Uterus (tissue), 2 donors: ENCODE data around the gene CSF1R.

ENCODE experiments used
- POLR2A ChIP-seq, 2 donors: fragments of 450-650 bp; IDR thresholded peaks; one replicate each; pipeline ENCODE4 v1.6.1; 2016; ENCODE audit warnings: antibody characterized with exemption in 2 of 2, mild to moderate bottlenecking in 1 of 2, moderate library complexity in 1 of 2
- TF ChIP-seq, protein P1 (sequence below), 4 experiments: fragments of 200-600 bp in 2 of 4; fragments of 450-650 bp in 2 of 4; sonication (generic) in 2 of 4; IDR thresholded peaks; one replicate each; pipeline ENCODE4 v1.5.1; 2016 to 2019; ENCODE audit warnings: antibody characterized with exemption in 4 of 4, mild to moderate bottlenecking in 2 of 4, moderate library complexity in 1 of 4

GRCh38 chr5:150123542-150123941 lies 37.2 kb upstream of the CSF1R start:
- TF ChIP-seq, protein P1, sequence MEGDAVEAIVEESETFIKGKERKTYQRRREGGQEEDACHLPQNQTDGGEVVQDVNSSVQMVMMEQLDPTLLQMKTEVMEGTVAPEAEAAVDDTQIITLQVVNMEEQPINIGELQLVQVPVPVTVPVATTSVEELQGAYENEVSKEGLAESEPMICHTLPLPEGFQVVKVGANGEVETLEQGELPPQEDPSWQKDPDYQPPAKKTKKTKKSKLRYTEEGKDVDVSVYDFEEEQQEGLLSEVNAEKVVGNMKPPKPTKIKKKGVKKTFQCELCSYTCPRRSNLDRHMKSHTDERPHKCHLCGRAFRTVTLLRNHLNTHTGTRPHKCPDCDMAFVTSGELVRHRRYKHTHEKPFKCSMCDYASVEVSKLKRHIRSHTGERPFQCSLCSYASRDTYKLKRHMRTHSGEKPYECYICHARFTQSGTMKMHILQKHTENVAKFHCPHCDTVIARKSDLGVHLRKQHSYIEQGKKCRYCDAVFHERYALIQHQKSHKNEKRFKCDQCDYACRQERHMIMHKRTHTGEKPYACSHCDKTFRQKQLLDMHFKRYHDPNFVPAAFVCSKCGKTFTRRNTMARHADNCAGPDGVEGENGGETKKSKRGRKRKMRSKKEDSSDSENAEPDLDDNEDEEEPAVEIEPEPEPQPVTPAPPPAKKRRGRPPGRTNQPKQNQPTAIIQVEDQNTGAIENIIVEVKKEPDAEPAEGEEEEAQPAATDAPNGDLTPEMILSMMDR (IDR thresholded peaks at IDR 0.05): no peak
- TF ChIP-seq POLR2A (IDR thresholded peaks at IDR 0.05): no peak
